Duodenal mucosa (tissue), 2 donors: Measurements from ENCODE around the gene KDM4C.

ENCODE experiments used
- H3K27ac ChIP-seq: one replicate; pipeline ENCODE4 v1.7.0; 2013; ENCODE audit warnings: low read depth, low read length
- H3K27me3 ChIP-seq, 2 donors: one replicate each; pipeline ENCODE4 v1.7.0; 2013; ENCODE audit warnings: low read length in 2 of 2, control low read depth in 1 of 2; ENCODE audit not compliant: insufficient read depth in 2 of 2, control insufficient read depth in 1 of 2
- H3K36me3 ChIP-seq, 2 donors: one replicate each; pipeline ENCODE4 v1.7.0; 2013; ENCODE audit warnings: low read length in 2 of 2, control low read depth in 1 of 2; ENCODE audit not compliant: insufficient read depth in 2 of 2, control insufficient read depth in 1 of 2
- H3K4me1 ChIP-seq, 2 donors: one replicate each; pipeline ENCODE4 v1.7.0; 2013; ENCODE audit warnings: low read length in 2 of 2, control low read depth in 1 of 2; ENCODE audit not compliant: insufficient read depth in 2 of 2, control insufficient read depth in 1 of 2
- H3K4me3 ChIP-seq, 2 donors: one replicate each; pipeline ENCODE4 v1.7.0; 2013; ENCODE audit warnings: low read length in 2 of 2, low read depth in 1 of 2
- H3K9ac ChIP-seq, 2 donors: one replicate each; pipeline ENCODE4 v1.7.0; 2013; ENCODE audit warnings: low read length in 2 of 2, low read depth in 1 of 2
- H3K9me3 ChIP-seq, 2 donors: one replicate each; pipeline ENCODE4 v1.7.0; 2013; ENCODE audit warnings: low read length in 2 of 2, control low read depth in 1 of 2; ENCODE audit not compliant: control insufficient read depth in 1 of 2

KDM4C gene

GRCh38 chr9:7185612-7186011, 427.8 kb downstream of the KDM4C start:
- no peak overlapping the region for H3K27ac ChIP-seq
- H3K36me3 ChIP-seq: peaks cover 0 to 3% of the 10 kb centered on the region in 2 donors
- no peak overlapping the region for H3K9ac ChIP-seq
- H3K27me3 ChIP-seq: no peaks in the 10 kb centered on the region
- H3K9me3 ChIP-seq: peaks cover 3 to 6% of the 10 kb centered on the region in 2 donors
- H3K4me3 ChIP-seq: no peak overlapping the region
- no peaks in the 10 kb centered on the region for H3K4me1 ChIP-seq

- Histone ChIP-seq H3K9me3 (peaks cover 3 to 6% of the 10 kb centered on the region in 2 donors), H3K36me3 (peaks cover 0 to 3% of the 10 kb centered on the region in 2 donors), H3K27ac (no peak overlapping the region), H3K4me3 (no peak overlapping the region), H3K27me3 (no peaks in the 10 kb centered on the region), H3K4me1 (no peaks in the 10 kb centered on the region), H3K9ac (no peak overlapping the region)
Observed at GRCh38 chr9:7186175-7186574, 428.4 kb downstream of the KDM4C start.

GRCh38 chr9:7192266-7192665, 434.5 kb downstream of the KDM4C start:
- Histone ChIP-seq H3K9ac (no peak overlapping the region), H3K27me3 (no peaks in the 10 kb centered on the region), H3K4me1 (no peaks in the 10 kb centered on the region)

DNA sequence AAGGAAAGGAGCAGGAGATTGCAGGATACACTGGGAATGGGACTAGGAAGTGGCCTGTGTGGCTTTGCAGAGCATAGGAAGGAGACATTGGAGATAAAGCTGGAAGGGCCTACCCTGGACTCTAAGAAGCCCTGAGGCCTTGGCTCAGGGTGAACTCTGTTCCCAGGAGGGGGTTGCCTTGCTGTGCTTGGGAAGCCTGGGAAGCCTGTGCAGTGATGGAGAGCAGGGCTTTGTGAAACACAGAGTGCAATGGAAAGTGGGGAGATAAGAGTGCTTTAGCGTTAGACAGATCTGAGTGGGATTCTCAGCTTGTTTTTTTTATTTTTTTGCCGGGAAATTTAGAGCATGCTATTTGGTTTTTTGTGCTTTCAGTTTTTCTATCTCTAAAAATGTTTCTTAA, 437.8 kb downstream of the KDM4C start:
- H3K9ac ChIP-seq: no peak overlapping the region
- no peaks in the 10 kb centered on the region for H3K36me3 ChIP-seq
- no peak overlapping the region for H3K27ac ChIP-seq
- H3K9me3 ChIP-seq: peaks cover 0 to under 1% of the 10 kb centered on the region in 2 donors
- no peaks in the 10 kb centered on the region for H3K4me1 ChIP-seq
- H3K4me3 ChIP-seq: no peak overlapping the region
- no peaks in the 10 kb centered on the region for H3K27me3 ChIP-seq

More at GRCh38 chr9:7192266-7192665, 434.5 kb downstream of the KDM4C start:
- peaks cover 0 to 3% of the 10 kb centered on the region in 2 donors for H3K9me3 ChIP-seq
- no peaks in the 10 kb centered on the region for H3K36me3 ChIP-seq
- H3K4me3 ChIP-seq: no peak overlapping the region
- no peak overlapping the region for H3K27ac ChIP-seq

DNA sequence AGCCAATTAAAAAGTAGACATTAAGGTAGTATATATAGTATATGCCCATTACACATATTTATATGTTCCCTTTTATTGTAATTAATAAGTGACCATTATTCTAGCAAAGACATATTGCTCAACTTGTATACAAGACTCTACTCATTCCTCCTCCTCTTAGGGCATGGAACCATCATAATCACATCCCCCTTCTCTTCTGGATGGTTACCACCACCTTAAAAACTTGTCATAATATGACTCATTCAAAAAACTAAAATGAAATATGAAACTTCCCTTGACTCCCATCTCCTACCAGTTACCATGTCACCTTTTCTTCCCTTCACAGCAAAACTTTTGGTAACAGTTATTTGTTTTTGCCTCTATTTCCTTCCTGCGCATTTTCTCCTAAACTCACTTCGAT, 438.7 kb downstream of the KDM4C start:
- Histone ChIP-seq H3K9ac (no peak overlapping the region), H3K36me3 (no peaks in the 10 kb centered on the region), H3K27me3 (no peaks in the 10 kb centered on the region), H3K9me3 (no peaks in the 10 kb centered on the region), H3K4me1 (no peaks in the 10 kb centered on the region), H3K4me3 (no peak overlapping the region), H3K27ac (no peak overlapping the region)

DNA sequence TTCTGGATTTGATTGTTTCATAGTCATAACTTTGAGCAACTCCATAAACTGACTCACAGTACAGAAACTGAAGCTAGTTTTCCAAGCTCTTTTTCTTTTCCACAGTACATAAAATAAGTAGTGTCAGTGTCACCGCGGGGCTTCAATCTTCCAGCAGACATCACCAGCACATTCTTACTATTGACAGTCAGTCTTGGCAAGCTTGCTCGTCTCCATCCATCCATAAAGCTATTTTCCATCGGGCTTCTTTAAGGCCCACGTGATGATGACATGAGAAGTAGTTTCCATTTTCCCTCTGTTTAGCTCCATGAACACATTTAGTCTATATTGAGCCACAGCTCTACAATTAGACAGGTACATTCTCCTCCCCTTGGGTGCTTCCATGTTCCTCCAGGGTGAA, 443.4 kb downstream of the KDM4C start:
- H3K9me3 ChIP-seq: no peaks in the 10 kb centered on the region
- no peaks in the 10 kb centered on the region for H3K36me3 ChIP-seq
- H3K4me1 ChIP-seq: no peaks in the 10 kb centered on the region
- no peak overlapping the region for H3K4me3 ChIP-seq
- H3K27ac ChIP-seq: no peak overlapping the region
- H3K27me3 ChIP-seq: no peaks in the 10 kb centered on the region
- no peak overlapping the region for H3K9ac ChIP-seq

DNA sequence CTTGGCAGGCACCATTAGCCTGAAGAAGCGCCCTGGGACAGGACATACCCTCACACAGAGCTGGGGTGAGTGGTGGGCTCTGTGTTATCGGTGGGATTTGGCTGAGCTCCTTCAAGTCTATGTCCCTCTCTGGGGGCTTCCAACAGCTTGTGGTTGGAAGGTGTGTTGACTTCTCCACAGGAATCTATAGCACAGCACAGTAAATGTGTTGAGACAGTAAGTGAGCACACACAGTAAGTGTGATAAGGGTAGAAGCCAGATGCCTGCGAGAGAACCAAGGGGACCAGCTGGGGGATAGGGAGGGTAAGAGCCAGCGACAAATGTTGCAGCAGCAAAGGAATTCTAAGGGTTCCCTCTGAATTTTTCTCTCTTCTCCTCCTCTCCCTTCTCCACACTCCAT, 448.0 kb downstream of the KDM4C start:
- Histone ChIP-seq H3K27ac (no peak overlapping the region), H3K4me3 (no peak overlapping the region), H3K27me3 (no peaks in the 10 kb centered on the region), H3K9ac (no peak overlapping the region), H3K36me3 (no peaks in the 10 kb centered on the region), H3K9me3 (no peaks in the 10 kb centered on the region), H3K4me1 (no peaks in the 10 kb centered on the region)

DNA sequence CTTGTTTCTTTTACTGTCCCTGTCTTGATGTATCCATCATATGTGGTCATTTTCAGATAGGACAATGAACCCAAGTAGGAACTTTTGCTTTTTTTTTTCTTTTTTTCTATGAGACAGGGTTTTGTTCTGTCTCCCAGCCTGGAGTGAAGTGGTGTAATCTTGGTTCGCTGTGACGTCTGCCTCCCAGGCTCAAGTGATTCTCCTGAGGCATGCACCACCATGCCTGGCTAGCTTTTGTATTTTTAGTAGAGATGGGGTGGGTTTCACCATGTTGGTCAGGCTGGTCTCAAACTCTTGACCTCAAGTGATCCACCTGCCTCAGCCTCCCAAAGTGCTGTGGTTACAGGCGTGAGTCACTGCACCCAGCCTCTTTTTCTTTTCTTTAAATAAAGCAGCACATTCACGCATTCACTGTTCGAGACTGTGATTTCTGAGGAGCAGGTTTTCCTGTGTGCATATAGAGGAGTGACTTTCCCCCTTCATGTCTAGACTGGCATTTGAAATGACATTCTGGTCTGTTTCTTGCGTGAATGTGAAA, 448.5 kb downstream of the KDM4C start:
- Histone ChIP-seq H3K9ac (no peak overlapping the region), H3K9me3 (no peaks in the 10 kb centered on the region), H3K4me3 (no peak overlapping the region), H3K27ac (no peak overlapping the region), H3K27me3 (no peaks in the 10 kb centered on the region), H3K4me1 (no peaks in the 10 kb centered on the region), H3K36me3 (no peaks in the 10 kb centered on the region)

GRCh38 chr9:7209016-7209715, 451.4 kb downstream of the KDM4C start:
- H3K27ac ChIP-seq: no peak overlapping the region
- H3K9me3 ChIP-seq: no peaks in the 10 kb centered on the region
- no peaks in the 10 kb centered on the region for H3K4me1 ChIP-seq
- no peaks in the 10 kb centered on the region for H3K36me3 ChIP-seq
- H3K27me3 ChIP-seq: no peaks in the 10 kb centered on the region
- no peak overlapping the region for H3K9ac ChIP-seq
- H3K4me3 ChIP-seq: no peak overlapping the region

GRCh38 chr9:7209990-7210389, 452.2 kb downstream of the KDM4C start:
- no peak overlapping the region for H3K9ac ChIP-seq

More at GRCh38 chr9:7209990-7210389, 452.2 kb downstream of the KDM4C start:
- H3K9me3 ChIP-seq: no peaks in the 10 kb centered on the region
- no peaks in the 10 kb centered on the region for H3K27me3 ChIP-seq
- no peak overlapping the region for H3K4me3 ChIP-seq
- H3K36me3 ChIP-seq: no peaks in the 10 kb centered on the region
- no peaks in the 10 kb centered on the region for H3K4me1 ChIP-seq
- no peak overlapping the region for H3K27ac ChIP-seq
